ENCODE measurements around the gene ATP2B2. TPM values are rescaled to one million over a fixed set of nuclear protein-coding genes. Genes with fewer than 3 reads are reported as not detected.

The ATP2B2 gene
- total and polyA plus RNA-seq, 2 experiments from 2014 or later, result 0.66 to 1.8 TPM

- Histone ChIP-seq H2AFZ (no peak overlapping the region), H3K4me2 (no peak overlapping the region), H3K4me1 (ENCODE audit: insufficient read depth) (no peaks in the 10 kb centered on the region), H3K36me3 (replicated peaks; ENCODE audit: insufficient read depth, low read depth) (no peaks in the 10 kb centered on the region), H3K27me3 (peaks cover 2% of the 10 kb centered on the region), H3K9me2 (replicated peaks; ENCODE audit: insufficient read depth) (no peaks in the 10 kb centered on the region), H3K9me3 (ENCODE audit: low read depth) (no peaks in the 10 kb centered on the region), H3K79me2 (no peaks in the 10 kb centered on the region), H3K4me3 (no peak overlapping the region), H4K20me1 (ENCODE audit: insufficient read depth, poor library complexity, severe bottlenecking) (no peaks in the 10 kb centered on the region), H3K27ac (no peak overlapping the region)
- TF ChIP-seq EZH2phosphoT487 (IDR thresholded peaks at IDR 0.05; ENCODE audit: low read depth, severe bottlenecking, unreplicated experiment) (no peak), EZH2 (IDR thresholded peaks at IDR 0.05; ENCODE audit: borderline replicate concordance) (no peak), CTCF (IDR thresholded peaks at IDR 0.05; ENCODE audit: poor library complexity) (no peak)
- DNase-seq (ENCODE audit: low spot score), result no peak
- WGBS (ENCODE audit: low lambda C conversion rate, missing lambda C conversion rate), result 83% methylated on average over 6 of the region's 6 CpGs
These were observed 25.6 kb upstream of the ATP2B2 start for GRCh38 chr3:10531031-10531430.

- DNase-seq (ENCODE audit: low spot score), result no peak
- H3K9me2 ChIP-seq (replicated peaks; ENCODE audit: insufficient read depth), result no peaks in the 10 kb centered on the region
- H3K27me3 ChIP-seq, result peaks cover 5% of the 10 kb centered on the region
- H4K20me1 ChIP-seq (ENCODE audit: insufficient read depth, poor library complexity, severe bottlenecking), result no peaks in the 10 kb centered on the region
- H2AFZ ChIP-seq, result no peak overlapping the region
- TF ChIP-seq CTCF (IDR thresholded peaks at IDR 0.05; ENCODE audit: poor library complexity), result no peak
- no peak for TF ChIP-seq EZH2phosphoT487 (IDR thresholded peaks at IDR 0.05; ENCODE audit: low read depth, severe bottlenecking, unreplicated experiment)
- no peak for TF ChIP-seq EZH2 (IDR thresholded peaks at IDR 0.05; ENCODE audit: borderline replicate concordance)
- no peak overlapping the region for H3K4me3 ChIP-seq
- no peak overlapping the region for H3K4me2 ChIP-seq
- no peak overlapping the region for H3K27ac ChIP-seq
- no peaks in the 10 kb centered on the region for H3K9me3 ChIP-seq (ENCODE audit: low read depth)
- no peaks in the 10 kb centered on the region for H3K4me1 ChIP-seq (ENCODE audit: insufficient read depth)
- H3K79me2 ChIP-seq, result no peaks in the 10 kb centered on the region
- 89% methylated on average over 13 of the region's 13 CpGs for WGBS (ENCODE audit: low lambda C conversion rate, missing lambda C conversion rate)
- H3K36me3 ChIP-seq (replicated peaks; ENCODE audit: insufficient read depth, low read depth), result no peaks in the 10 kb centered on the region
These were observed 24.9 kb upstream of the ATP2B2 start for GRCh38 chr3:10530241-10530640.

- TF ChIP-seq CTCF (IDR thresholded peaks at IDR 0.05; ENCODE audit: poor library complexity), result no peak
- no peak for TF ChIP-seq EZH2 (IDR thresholded peaks at IDR 0.05; ENCODE audit: borderline replicate concordance)
- no peak for TF ChIP-seq EZH2phosphoT487 (IDR thresholded peaks at IDR 0.05; ENCODE audit: low read depth, severe bottlenecking, unreplicated experiment)
- WGBS (ENCODE audit: low lambda C conversion rate, missing lambda C conversion rate), result 91% methylated on average over 13 of the region's 13 CpGs
- Histone ChIP-seq H3K27me3 (peaks cover 9% of the 10 kb centered on the region), H3K36me3 (replicated peaks; ENCODE audit: insufficient read depth, low read depth) (no peaks in the 10 kb centered on the region), H3K4me2 (no peak overlapping the region), H3K9me3 (ENCODE audit: low read depth) (no peaks in the 10 kb centered on the region), H3K9me2 (replicated peaks; ENCODE audit: insufficient read depth) (no peaks in the 10 kb centered on the region), H4K20me1 (ENCODE audit: insufficient read depth, poor library complexity, severe bottlenecking) (no peaks in the 10 kb centered on the region), H3K4me1 (ENCODE audit: insufficient read depth) (no peaks in the 10 kb centered on the region), H3K27ac (no peak overlapping the region), H3K79me2 (no peaks in the 10 kb centered on the region), H3K4me3 (no peak overlapping the region), H2AFZ (no peak overlapping the region)
- no peak for DNase-seq (ENCODE audit: low spot score)
These were observed 24.4 kb upstream of the ATP2B2 start for GRCh38 chr3:10529809-10530208.

GRCh38 chr3:10528046-10528445, 22.7 kb upstream of the ATP2B2 start:
- Histone ChIP-seq H3K36me3 (replicated peaks; ENCODE audit: insufficient read depth, low read depth) (no peaks in the 10 kb centered on the region), H3K79me2 (no peaks in the 10 kb centered on the region), H2AFZ (no peak overlapping the region), H3K4me3 (no peak overlapping the region), H4K20me1 (ENCODE audit: insufficient read depth, poor library complexity, severe bottlenecking) (no peaks in the 10 kb centered on the region), H3K27me3 (peaks cover 10% of the 10 kb centered on the region), H3K27ac (no peak overlapping the region), H3K9me3 (ENCODE audit: low read depth) (no peaks in the 10 kb centered on the region), H3K4me1 (ENCODE audit: insufficient read depth) (no peaks in the 10 kb centered on the region), H3K4me2 (no peak overlapping the region), H3K9me2 (replicated peaks; ENCODE audit: insufficient read depth) (no peaks in the 10 kb centered on the region)
- DNase-seq (ENCODE audit: low spot score), result no peak
- 76% methylated on average over 7 of the region's 7 CpGs for WGBS (ENCODE audit: low lambda C conversion rate, missing lambda C conversion rate)
- TF ChIP-seq CTCF (IDR thresholded peaks at IDR 0.05; ENCODE audit: poor library complexity), result no peak
- TF ChIP-seq EZH2 (IDR thresholded peaks at IDR 0.05; ENCODE audit: borderline replicate concordance), result no peak
- no peak for TF ChIP-seq EZH2phosphoT487 (IDR thresholded peaks at IDR 0.05; ENCODE audit: low read depth, severe bottlenecking, unreplicated experiment)
